HepG2 (cell line): Measurements from ENCODE around the gene COQ7. TPM values are rescaled to one million over a fixed set of nuclear protein-coding genes. Genes with fewer than 3 reads are reported as not detected.

Experiments
- BCLAF1 ChIP-seq: fragments of 450-650 bp; IDR thresholded peaks from 2 replicates; pipeline ENCODE4 v1.6.1; 2017; ENCODE audit warnings: mild to moderate bottlenecking
- CERS6 ChIP-seq: sonication (generic); formaldehyde crosslinking; IDR thresholded peaks from 2 replicates; pipeline ENCODE4 v1.5.0; 2020; ENCODE audit warnings: missing genetic modification reagents
- DMAP1 ChIP-seq: IDR thresholded peaks from 2 replicates; pipeline ENCODE4 v1.6.1; 2016
- GMEB2 ChIP-seq: IDR thresholded peaks from 2 replicates; pipeline ENCODE4 v1.6.1; 2016; ENCODE audit warnings: missing biosample characterization, missing genetic modification reagents, low read depth
- MIER2 ChIP-seq: IDR thresholded peaks from 2 replicates; pipeline ENCODE4 v1.6.1; 2016; ENCODE audit warnings: missing biosample characterization, missing genetic modification reagents
- MYPOP ChIP-seq: sonication (generic); formaldehyde crosslinking; IDR thresholded peaks from 2 replicates; pipeline ENCODE4 v1.8.1; 2023; ENCODE audit warnings: mild to moderate bottlenecking, moderate library complexity, missing genetic modification reagents
- PHF20 ChIP-seq: sonication (generic); formaldehyde crosslinking; IDR thresholded peaks from 2 replicates; pipeline ENCODE4 v1.5.0; 2020; ENCODE audit warnings: mild to moderate bottlenecking, missing genetic modification reagents
- POLR2AphosphoS5 ChIP-seq: IDR thresholded peaks from 2 replicates; pipeline ENCODE4 v1.6.1; 2012; ENCODE audit warnings: low read depth, low read length
- PPARG ChIP-seq: conservative IDR thresholded peaks from 2 replicates; pipeline ENCODE4 v1.6.1; 2016; ENCODE audit warnings: missing biosample characterization, missing genetic modification reagents
- PRDM15 ChIP-seq: sonication (generic); formaldehyde crosslinking; IDR thresholded peaks from 2 replicates; pipeline ENCODE4 v1.4.0; 2020; ENCODE audit warnings: missing genetic modification reagents
- RORA ChIP-seq: sonication (generic); formaldehyde crosslinking; IDR thresholded peaks from 2 replicates; pipeline ENCODE4 v1.5.0; 2020; ENCODE audit warnings: mild to moderate bottlenecking, missing genetic modification reagents, moderate library complexity
- SRSF1 ChIP-seq: fragments of 200-400 bp; formaldehyde crosslinking; optimal IDR thresholded peaks from 2 replicates; pipeline ENCODE3; 2017; ENCODE audit warnings: mild to moderate bottlenecking, low read depth, low read length, moderate library complexity
- UBTF ChIP-seq: sonication (generic); formaldehyde crosslinking; IDR thresholded peaks from 2 replicates; pipeline ENCODE4 v1.4.0; 2020; ENCODE audit warnings: mild to moderate bottlenecking, missing genetic modification reagents
- ZFP1 ChIP-seq: IDR thresholded peaks from 2 replicates; pipeline ENCODE4 v1.6.1; 2016
- ZNF431 ChIP-seq: sonication (generic); formaldehyde crosslinking; IDR thresholded peaks from 2 replicates; pipeline ENCODE4 v1.9.0; 2022; ENCODE audit warnings: missing genetic modification reagents, low read depth, mild to moderate bottlenecking, borderline replicate concordance
- polyA plus RNA-seq, 8 experiments: library from polyadenylated mRNA; depleted of rRNA in 3 of 8; stranded (reverse) in 7 of 8; unstranded in 1 of 8; fragments of >200 nt; fragmentation: Illumina TruSeq in 4 of 8; extraction: Trizol in 4 of 8; gene quantifications; 2 replicates each; pipeline versions ENCODE4 v1.2.1 to v1.2.3, GENCODE V29; 2011 to 2016; ENCODE audit warnings: low read depth in 4 of 8, missing spikeins in 1 of 8, mixed read lengths in 1 of 8; ENCODE audit not compliant: insufficient read depth in 1 of 8
- total RNA-seq, 5 experiments: library from RNA; depleted of rRNA; stranded (reverse); fragments of >200 nt; fragmentation: Illumina TruSeq; extraction: Trizol; gene quantifications; 2 replicates each; pipeline ENCODE4 v1.2.3, GENCODE V29; 2016; ENCODE audit warnings: low read depth in 1 of 5

Gene COQ7
- total and polyA plus RNA-seq, 2 of the 13 experiments (the other 11 are each of a cell fraction or from before 2014, with no cell fraction given) = 20.1 to 45.7 TPM

- TF ChIP-seq PRDM15 (CRISPR knock-in tag) (0 out of 2 replicates have a peak, but pooled peaks have one; percentile 31), POLR2AphosphoS5 (peak; percentile 61), PPARG (CRISPR knock-in tag) (peak; percentile 70), PHF20 (CRISPR knock-in tag) (peak; percentile 99), UBTF (CRISPR knock-in tag) (peak; percentile 77; the same call in 1 of the 2 replicates), RORA (CRISPR knock-in tag) (no peak), GMEB2 (CRISPR knock-in tag) (peak; percentile 79), ZNF431 (CRISPR knock-in tag) (no peak), MIER2 (CRISPR knock-in tag) (0 out of 2 replicates have a peak, but pooled peaks have one; percentile 14), DMAP1 (CRISPR knock-in tag) (peak; percentile 96), BCLAF1 (no peak), CERS6 (CRISPR knock-in tag) (peak; percentile 24; the same call in 1 of the 2 replicates), MYPOP (CRISPR knock-in tag) (peak; percentile 97), SRSF1 (no peak), ZFP1 (CRISPR knock-in tag) (peak; percentile 36; the same call in 1 of the 2 replicates)
Measured at GRCh38 chr16:19067349-19068236, at the start of gene COQ7 (continued).
